ENCODE measurements around the gene FXYD2.

GRCh38 chr11:117793583-117793982 is 31.0 kb downstream of the FXYD2 start:
- TF ChIP-seq, protein P1, sequence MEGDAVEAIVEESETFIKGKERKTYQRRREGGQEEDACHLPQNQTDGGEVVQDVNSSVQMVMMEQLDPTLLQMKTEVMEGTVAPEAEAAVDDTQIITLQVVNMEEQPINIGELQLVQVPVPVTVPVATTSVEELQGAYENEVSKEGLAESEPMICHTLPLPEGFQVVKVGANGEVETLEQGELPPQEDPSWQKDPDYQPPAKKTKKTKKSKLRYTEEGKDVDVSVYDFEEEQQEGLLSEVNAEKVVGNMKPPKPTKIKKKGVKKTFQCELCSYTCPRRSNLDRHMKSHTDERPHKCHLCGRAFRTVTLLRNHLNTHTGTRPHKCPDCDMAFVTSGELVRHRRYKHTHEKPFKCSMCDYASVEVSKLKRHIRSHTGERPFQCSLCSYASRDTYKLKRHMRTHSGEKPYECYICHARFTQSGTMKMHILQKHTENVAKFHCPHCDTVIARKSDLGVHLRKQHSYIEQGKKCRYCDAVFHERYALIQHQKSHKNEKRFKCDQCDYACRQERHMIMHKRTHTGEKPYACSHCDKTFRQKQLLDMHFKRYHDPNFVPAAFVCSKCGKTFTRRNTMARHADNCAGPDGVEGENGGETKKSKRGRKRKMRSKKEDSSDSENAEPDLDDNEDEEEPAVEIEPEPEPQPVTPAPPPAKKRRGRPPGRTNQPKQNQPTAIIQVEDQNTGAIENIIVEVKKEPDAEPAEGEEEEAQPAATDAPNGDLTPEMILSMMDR (IDR thresholded peaks at IDR 0.05): no peak
- no peak for TF ChIP-seq POLR2A (IDR thresholded peaks at IDR 0.05)
